ENCODE results near the gene CCDC177.

DNA sequence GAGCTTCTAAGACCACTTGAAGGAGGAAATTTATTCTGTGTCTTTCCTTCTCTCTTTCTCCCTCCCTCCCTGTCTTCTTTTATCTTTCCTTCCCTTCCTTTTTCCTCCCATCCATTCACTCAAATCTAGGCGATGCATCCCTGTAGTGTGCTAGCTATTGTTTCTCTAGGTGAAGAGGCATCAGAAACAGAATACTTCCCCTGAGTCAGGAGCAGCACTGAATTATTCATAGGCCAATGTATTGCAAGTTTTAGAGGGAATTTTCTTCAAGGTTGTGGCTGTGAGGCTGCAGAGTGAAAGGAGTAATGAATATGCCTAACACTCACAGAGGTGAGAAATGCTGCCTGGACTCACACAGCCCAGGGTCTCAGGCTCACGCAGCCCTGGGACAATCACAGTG lies 23.2 kb downstream of the CCDC177 start:
- TF ChIP-seq EZH2phosphoT487 (IDR thresholded peaks at IDR 0.05; ENCODE audit: insufficient read depth, low read depth) (no peak), EZH2 (IDR thresholded peaks at IDR 0.05; ENCODE audit: insufficient read depth, poor library complexity, severe bottlenecking) (no peak)
